EL (cell line): Measurements from ENCODE around the gene CCP110.

Experiments used
- DNase-seq: peaks from one replicate; pipeline ENCODE4 v3.0.0-alpha.2; 2016

Gene CCP110, protein sequence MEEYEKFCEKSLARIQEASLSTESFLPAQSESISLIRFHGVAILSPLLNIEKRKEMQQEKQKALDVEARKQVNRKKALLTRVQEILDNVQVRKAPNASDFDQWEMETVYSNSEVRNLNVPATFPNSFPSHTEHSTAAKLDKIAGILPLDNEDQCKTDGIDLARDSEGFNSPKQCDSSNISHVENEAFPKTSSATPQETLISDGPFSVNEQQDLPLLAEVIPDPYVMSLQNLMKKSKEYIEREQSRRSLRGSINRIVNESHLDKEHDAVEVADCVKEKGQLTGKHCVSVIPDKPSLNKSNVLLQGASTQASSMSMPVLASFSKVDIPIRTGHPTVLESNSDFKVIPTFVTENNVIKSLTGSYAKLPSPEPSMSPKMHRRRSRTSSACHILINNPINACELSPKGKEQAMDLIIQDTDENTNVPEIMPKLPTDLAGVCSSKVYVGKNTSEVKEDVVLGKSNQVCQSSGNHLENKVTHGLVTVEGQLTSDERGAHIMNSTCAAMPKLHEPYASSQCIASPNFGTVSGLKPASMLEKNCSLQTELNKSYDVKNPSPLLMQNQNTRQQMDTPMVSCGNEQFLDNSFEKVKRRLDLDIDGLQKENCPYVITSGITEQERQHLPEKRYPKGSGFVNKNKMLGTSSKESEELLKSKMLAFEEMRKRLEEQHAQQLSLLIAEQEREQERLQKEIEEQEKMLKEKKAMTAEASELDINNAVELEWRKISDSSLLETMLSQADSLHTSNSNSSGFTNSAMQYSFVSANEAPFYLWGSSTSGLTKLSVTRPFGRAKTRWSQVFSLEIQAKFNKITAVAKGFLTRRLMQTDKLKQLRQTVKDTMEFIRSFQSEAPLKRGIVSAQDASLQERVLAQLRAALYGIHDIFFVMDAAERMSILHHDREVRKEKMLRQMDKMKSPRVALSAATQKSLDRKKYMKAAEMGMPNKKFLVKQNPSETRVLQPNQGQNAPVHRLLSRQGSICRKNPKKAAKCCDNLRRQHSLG

GRCh38 chr16:19523559-19524355 lies at the start of gene CCP110:
Gene CCP110 (plus strand): TSS chr16:19523942. CDS start chr16:19527882, 3,940 bp downstream.
- DNase-seq = peak; percentile 96

DNA sequence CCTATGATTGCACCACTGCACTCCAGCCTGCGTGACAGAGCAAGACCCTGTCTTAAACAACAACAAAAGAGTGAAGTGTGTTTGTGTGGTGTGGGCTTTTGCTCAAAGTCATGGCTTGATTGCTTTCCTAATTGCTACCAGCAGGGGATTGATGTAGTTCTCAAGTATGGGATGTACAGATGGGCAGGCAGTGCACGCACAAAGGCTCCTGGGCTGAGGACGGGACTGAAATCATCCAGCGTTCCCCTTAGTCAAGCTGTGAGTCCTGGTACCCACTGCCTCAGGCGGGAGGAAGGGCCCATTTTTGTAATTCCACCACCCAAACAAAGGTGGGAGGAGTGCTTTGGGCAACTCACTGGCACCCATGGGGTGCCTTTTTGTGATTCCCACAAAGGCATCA lies 49.1 kb upstream of the CCP110 start:
- no peak for DNase-seq

DNA sequence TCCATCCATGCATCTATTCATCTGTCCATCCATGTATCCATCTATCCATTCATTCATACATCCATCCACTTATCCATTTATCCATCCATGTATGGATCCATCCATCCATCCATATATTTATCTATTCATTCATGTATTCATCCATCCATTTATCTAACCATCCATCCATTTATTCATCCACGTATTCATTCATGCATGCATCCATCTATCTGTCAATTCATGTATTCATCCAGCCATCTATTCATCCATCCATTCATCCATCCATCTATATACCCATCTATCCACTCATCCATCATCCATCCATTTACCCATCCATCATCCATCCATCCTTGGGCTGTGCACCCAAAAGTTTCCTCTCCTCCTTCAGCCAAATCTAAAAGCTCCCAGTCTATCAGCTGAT lies 45.2 kb upstream of the CCP110 start:
- no peak for DNase-seq

- DNase-seq = no peak
These were observed 44.4 kb upstream of the CCP110 start for GRCh38 chr16:19479302-19479721.

GRCh38 chr16:19481296-19481695 lies 42.4 kb upstream of the CCP110 start:
- no peak for DNase-seq

GRCh38 chr16:19481769-19482168 lies 42.0 kb upstream of the CCP110 start:
- DNase-seq = no peak

GRCh38 chr16:19482291-19482690 lies 41.5 kb upstream of the CCP110 start:
- no peak for DNase-seq

DNA sequence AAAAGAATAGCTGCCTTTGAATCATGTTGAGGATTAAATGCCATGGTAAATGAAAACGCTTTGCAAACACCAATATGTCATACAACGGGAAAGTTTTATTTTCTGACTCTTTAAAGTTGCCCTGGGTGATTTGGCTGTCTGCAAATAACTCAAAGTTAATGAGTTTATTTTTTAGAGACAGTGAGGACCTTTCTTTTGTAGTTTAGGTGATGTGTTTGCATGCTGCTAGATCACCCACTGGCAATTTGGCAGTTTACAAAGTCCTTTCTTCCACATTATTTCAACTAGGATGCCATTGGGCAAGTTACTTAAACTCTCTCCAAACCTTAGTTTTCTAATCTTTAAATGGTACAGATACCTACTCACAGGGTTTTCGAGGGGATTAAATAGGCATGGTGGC lies 39.6 kb upstream of the CCP110 start:
- no peak for DNase-seq

DNA sequence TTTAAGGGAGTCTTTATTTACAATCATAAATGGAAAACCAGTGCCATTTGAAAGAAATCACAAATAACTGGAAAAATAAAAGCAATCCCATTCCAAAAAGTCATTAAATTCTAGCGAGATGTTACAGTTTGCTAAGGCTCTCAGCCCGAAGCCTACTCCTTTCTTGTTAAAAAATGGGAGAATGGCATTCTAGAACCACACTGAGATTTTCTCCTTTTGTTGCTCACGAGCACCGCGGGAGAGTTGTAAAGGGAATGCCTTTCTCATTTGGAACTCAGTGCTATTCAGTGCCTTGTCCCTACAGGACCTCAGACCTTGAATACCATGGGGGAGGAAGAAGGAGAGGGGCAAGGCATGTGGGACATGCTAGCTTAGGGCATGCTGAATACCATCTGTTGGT lies 38.1 kb upstream of the CCP110 start:
- DNase-seq = no peak

DNA sequence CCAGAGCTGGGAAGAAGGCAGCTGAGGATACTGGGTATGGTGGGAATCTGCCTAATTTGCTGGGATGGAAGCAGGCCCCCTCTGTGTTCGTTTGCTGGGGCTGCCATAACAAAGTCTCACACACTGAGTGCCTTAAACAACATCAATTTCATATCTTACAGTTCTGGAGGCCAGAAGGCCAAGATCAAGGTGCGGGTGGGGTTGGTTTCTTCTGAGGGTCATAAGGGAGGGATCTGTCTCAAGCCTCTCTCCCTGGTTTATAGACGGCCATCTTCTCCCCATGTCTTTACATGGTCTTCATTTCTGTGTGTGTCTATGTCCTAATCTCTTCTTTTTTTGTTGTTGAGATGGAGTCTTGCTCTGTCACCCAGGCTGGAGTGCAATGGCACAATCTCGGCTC lies 37.7 kb upstream of the CCP110 start:
- no peak for DNase-seq

DNA sequence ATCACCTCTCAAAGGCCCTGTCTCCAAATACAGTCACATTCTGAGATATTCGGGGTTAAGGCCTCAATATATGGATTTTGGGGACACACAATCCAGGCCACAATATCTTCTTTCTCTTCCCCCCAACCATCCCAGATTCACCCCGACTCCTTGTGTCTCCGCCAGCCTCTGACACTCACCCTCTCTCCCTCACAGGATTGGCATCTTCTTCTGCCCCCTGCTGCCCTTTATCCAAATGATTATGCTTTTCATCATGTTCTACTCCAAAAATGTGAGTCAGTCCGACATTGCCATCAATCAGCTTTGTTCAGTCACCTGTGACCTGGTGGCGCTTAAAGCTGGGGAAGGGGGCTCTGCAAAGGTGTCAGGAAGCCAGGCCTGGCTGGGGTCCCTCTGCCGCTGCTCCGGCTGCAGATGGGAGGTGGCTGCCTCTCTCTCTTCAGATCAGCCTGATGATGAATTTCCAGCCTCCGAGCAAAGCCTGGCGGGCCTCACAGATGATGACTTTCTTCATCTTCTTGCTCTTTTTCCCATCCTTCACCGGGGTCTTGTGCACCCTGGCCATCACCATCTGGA lies 36.9 kb upstream of the CCP110 start:
- no peak for DNase-seq

DNA sequence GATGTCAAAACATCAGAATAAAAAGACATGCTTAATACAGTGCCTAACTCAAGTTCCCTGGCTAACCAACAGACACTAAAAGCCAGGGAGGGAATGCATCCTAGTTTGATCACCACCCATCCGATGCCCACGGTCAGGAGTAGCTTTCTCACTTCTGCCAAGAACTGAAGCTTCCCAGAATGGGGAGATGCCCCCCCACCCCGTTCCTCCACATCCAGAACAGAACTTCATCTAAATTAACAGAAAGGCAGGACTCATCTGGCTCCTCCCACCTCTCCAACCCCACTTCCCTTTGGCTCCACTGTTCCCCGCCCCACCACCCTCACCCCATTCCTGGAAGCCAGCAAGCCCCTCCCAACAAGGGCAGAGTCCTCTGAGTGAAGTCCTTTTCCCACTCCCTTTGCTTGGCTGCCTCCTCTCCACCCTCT lies 35.5 kb upstream of the CCP110 start:
- DNase-seq = no peak

DNA sequence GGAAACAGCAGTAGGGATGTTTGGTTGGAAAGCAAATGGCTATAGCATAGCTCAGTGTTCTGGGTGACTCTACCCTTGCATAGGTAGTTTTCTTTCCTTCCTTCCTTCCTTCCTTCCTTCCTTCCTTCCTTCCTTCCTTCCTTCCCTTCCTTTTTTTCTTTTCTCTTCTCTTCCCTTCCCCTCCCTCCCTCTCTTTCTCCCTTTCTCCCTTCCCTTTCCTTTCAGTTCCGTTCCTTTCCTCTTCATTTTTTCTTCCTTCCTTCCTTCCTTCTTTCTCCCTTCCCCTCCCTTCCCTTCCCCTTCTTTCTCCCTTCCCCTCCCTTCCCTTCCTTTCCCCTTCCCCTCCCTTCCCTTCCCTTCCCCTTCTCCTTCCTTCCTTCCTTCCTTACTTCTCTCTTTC lies 33.1 kb upstream of the CCP110 start:
- no peak for DNase-seq

- no peak for DNase-seq
These were observed 26.6 kb upstream of the CCP110 start for GRCh38 chr16:19497176-19497575.

DNA sequence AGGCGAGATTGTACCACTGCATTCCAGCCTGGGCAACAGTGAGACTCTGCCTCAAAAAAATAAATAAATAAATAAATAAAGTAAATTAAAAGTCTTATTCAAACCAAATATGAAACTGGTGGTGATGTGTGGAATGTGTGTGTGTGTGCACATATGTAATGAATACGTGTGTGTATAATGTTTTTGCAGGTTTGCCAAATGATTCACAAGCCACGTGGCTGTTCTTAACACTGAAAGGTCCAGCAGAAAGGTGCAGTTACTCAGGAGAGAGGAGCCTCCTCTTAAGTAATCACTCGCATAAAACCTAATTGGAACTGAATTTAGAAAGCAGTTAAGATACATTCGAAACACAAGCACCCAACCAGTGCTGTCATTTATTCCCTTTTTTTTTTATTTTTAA lies 24.7 kb upstream of the CCP110 start:
- no peak for DNase-seq

DNA sequence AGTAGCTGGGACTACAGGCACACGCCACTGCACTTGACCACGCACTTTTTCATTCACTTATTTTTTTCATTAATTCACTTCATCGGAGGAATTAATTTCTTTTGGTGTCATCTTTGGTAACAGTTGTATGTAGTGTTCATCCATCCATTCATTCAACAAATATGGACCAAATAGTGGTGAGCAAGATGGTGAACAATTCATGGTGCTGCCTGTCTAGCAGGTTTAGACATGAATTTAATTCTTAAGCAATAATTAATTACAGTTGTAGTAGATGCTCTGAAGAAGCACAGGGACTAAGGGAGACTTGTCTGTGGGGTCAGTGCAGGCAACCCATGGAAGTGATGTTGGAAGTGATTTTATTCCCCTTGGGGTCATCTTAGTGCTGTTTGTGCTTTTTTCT lies 24.3 kb upstream of the CCP110 start:
- DNase-seq = no peak

DNA sequence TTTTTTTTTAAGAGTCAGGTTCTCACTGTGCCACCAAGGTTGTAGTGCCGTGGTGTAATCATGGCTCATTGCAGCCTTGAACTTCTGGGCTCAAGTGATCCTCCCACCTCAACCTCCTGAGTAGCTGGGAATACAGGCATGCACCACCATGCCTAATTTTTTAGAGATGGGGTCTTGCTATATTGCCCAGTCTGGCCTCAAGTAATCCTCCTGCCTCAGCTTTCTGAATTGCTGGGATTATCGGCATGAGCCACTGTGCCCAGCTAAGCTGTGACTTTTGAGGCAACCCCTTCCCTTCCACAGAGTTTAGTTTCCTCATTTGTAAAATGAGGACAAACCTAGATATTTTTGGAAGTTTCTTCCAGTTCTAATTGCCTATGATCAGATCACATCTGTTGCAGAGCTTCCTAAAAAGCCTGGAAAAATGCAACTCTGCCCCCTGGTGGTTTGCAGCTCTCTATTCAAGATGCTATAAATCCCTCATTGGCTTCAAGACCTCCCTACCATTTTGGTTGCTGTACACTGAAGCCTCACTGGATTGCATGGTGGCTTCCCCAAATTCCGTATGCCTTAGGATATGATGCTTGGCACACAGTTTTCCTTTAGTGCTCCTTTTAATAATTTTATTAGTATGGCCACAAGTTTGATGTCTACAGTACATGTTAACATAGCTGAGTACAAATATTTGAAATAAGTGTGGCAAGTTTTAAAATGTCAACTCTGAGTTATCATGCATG lies 21.2 kb upstream of the CCP110 start:
- peak; percentile 72 for DNase-seq

DNA sequence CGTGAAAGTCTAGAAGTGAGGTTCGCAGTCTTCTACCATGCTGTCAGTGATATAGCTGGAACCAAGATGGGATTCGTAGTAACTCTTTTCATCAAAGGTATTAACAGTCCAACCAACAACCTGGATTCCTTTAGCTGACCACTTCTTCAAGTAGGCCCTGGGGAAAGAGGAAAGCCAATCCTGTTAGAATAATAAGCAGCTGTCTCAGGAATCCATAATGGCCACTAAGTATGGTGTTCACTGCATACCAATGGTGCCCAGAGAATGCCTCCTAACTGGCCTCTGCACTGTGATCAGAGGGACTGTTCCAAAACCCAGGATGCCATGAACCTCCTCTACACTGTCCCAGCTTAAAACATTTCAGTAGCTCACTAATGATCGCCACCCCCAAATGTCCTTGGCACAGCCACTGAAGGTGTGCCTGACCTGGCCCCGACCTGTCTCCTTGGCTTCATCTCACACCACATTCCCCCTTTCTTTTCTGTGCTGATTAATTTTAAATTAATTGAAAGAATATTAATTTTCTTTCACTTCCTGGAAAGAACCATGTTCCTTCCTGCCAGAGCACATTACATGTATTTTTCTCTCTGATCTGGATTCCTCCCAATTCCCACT lies 20.2 kb upstream of the CCP110 start:
- DNase-seq = no peak

DNA sequence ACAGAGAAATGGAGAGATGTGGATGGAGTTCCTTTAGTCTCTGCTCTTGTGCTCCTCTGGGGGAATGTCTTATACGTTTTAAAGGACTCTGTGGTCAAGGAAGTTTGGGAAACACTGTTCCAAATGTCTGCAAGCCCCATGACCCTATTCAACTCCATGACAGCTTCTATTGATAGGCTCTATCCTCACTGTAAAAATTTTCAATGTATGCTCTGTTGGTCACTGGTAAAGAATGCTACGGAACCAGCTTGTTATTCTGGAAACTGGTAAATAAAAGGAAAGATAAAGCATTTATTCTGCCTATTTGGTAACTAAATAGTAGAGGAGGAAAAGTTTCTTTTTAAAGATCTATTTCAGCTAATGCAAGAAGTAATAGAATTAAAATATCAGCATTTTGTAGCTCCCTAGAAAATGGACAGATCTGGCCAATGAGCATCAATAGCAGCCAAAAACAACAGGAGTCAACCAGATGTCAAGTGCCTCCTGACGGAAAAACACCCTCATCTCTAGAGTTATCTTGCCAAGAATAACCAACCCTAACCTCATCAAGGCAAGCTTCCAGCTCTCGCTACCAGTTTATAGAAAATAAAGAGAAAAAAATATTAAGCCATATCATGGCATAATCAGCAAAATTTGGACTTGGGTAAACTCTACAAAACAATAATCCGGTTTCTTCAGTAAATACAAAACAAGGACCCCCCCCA lies 18.0 kb upstream of the CCP110 start:
- no peak for DNase-seq

DNA sequence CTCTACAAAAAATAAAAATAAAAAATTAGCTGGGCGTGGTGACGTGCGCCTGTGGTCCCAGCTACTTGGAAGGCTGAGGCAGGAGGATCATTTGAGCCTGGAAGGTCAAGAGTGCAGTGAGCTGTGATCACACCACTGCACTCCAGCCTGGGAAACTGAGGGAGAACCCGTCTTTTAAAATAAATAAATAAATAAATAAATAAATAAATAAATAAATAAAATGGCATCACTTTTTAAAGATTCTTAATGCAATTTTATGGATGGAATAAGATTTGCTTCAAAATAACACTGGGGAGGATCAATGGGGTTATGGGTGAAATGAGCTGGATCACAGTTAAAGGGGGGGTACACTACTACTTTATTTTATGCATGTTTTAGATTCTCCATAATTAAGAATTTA lies 16.8 kb upstream of the CCP110 start:
- DNase-seq = no peak

GRCh38 chr16:19507867-19508266 lies 15.9 kb upstream of the CCP110 start:
- DNase-seq = no peak
